Stimulated activated CD8-positive, alpha-beta memory T cell treated with anti-CD3 and anti-CD28 coated beads, Interleukin-7, amount 100 ng/mL, for 4 hours (primary cell): ENCODE results near the gene WWOX.

Experiments used
- DNase-seq, 2 donors: peaks; one replicate each; pipeline ENCODE4 v3.0.0-alpha.2; 2020; ENCODE audit warnings: low read depth in 2 of 2

Gene WWOX

GRCh38 chr16:78105517-78105916 lies 6.1 kb downstream of the WWOX start:
- no peak for DNase-seq

DNA sequence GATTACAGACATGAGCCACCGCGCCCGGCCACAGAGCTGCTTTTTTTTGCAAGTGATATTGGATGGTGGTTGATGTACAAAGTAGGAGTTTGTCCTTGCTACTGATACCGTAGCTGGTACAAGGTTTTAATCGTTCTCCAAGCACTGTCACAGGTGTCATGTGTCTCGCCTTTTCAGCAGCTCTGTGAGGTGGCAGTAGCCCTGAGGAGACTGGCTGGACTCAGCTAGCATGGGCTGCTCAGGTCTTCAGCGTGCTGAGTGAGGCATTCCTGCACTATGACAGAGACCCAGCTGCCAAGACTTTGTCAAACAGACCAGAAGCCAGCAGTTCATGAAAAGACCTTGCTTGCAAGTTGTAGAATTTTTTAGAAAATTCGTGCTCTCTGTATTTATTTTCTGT lies 7.2 kb downstream of the WWOX start:
- DNase-seq = no peak

DNA sequence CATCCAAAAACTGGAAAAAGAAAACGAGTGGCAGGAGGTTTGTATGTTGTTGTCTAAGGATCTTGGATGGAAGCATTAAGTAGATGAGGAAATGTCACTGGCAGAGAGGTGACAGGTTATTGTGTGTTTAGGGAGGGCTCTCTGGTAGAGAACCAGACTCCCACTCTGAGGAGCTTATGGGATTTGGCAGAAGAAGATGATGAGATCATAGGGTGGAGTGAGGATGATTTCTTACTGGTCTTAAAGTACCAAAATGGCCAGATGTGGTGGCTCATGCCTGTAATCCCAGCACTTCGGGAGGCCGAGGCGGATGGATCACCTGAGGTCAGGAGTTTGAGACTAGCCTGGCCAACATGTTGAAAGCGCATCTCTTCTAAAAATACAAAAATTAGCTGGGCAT lies 9.0 kb downstream of the WWOX start:
- no peak for DNase-seq

GRCh38 chr16:78113258-78113657 lies 13.8 kb downstream of the WWOX start:
- DNase-seq = no peak

GRCh38 chr16:78115659-78116058 lies 16.2 kb downstream of the WWOX start:
- DNase-seq = no peak

DNA sequence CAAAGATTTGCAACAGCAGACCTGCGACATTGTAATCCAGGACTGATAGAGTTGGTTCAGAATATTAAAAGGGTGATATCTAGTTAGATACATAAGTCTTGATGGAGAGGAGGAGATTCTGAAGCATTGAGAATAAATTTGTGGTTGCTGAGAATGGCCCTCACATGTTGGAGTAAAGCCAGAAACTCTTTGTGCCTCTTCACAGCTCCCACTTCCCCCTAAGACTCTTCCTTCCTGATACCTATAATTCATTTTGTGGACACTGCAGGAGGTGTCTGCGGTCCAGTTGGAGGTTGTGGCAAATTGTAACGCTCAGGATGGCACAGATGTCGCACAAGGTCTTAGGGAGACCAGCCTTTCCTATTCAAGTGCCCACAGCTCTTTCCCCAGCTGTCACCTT lies 17.5 kb downstream of the WWOX start:
- DNase-seq = no peak

GRCh38 chr16:78117391-78117790 lies 17.9 kb downstream of the WWOX start:
- DNase-seq = no peak

DNA sequence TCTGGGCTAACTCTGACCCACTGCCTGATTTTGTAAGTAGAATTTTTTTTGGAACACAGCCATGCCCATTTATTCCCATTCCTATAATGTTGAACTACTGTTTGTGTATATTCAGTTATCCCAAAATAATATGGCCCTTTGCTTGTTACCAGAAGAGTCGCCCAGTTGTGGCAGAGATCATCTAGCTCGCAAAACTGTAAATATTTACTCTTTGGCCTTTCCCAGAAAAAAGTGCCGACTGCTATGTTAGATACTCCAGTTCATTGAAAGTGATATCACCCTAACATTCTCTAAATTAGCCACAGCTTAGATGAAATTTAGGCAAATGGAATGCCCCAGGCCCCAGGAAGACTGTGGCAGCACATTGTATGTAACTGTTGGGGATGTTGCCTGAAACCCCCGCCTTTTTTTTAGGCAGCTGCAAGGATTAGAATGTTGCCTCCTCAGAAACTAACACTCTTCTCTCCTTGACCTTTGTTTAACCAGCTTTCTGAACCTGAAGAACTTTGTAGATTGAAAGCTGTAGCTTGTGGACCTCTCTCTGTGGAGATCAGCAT lies 19.1 kb downstream of the WWOX start:
- no peak for DNase-seq

GRCh38 chr16:78122774-78123315 lies 23.4 kb downstream of the WWOX start:
- no peak for DNase-seq

GRCh38 chr16:78125112-78125844 lies 25.8 kb downstream of the WWOX start:
- no peak for DNase-seq

DNA sequence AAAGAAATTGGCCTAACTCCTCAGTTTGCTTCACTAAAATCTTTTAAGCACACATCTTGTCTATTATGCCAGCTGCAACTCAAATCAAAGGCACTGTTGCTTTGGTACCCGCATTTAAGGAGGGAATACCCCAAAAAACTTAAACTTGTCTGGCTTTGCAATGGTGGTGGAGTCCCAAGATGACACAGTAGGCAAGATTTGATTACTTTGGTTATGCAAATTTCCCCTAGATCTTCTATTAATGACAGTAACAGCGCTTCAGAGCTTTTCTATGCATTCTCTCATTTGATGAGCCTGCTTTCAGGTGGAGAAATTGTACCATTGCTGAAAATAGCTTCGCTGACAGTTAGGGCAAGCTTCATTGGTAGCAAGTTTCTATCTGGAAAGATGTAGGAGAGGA lies 27.2 kb downstream of the WWOX start:
- DNase-seq = no peak

GRCh38 chr16:78127130-78127529 lies 27.7 kb downstream of the WWOX start:
- DNase-seq = no peak

GRCh38 chr16:78128913-78129312 lies 29.5 kb downstream of the WWOX start:
- DNase-seq = no peak

- no peak for DNase-seq
Observed at GRCh38 chr16:78129349-78129748, 29.9 kb downstream of the WWOX start.

GRCh38 chr16:78130083-78130608 lies 30.7 kb downstream of the WWOX start:
- DNase-seq = no peak

- no peak for DNase-seq
Observed at GRCh38 chr16:78130950-78131349, 31.5 kb downstream of the WWOX start.

DNA sequence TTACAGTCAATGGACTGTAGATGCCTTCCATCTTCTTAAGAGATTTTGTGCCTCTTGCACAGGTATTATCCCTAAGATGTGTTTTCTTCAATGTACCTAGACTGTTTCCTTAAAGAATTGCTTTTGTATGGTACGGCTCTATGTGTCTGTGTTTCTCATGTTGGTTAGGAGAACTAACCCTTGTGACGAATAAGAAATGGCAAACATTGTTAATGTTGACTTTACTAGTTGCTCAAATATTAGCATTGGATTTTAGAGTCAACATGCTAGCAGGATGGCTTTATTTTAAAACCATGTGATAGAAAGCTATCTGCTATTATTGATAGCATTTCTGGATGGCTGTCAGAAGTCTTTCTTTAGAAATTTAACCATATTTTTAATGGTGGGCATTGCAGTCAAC lies 34.5 kb downstream of the WWOX start:
- DNase-seq = no peak

DNA sequence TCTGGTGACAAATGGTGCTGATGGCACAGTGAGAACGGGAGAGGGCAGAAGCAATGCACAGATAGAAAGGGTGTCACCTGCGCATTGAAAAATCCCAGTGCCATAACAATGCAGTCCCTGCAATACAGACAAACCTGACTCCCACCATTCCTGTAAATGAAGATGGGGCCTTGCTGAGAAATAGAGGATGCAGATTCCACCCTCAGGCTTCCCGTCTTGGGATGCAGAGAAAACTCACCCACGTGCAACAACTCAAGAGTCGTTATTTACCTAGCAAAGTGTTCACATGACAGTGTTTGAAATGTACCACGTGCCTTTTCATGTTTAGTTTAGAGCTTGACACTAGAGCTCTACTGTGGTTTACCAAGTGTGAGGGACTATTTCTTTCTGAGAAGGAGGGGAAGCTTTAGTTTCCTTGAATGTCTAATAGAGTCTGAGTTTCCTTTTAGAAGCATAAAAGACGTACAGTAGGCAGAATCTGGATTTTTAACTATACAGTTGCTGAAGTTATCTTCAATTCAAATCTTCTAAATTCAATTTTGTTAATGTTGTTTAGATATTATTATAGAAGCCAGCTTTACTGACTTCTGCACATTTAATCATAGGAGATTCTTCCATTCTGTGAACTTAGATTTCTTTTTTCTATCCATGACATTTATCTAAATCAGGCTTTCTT lies 35.6 kb downstream of the WWOX start:
- no peak for DNase-seq

GRCh38 chr16:78137179-78137578 lies 37.7 kb downstream of the WWOX start:
- no peak for DNase-seq

DNA sequence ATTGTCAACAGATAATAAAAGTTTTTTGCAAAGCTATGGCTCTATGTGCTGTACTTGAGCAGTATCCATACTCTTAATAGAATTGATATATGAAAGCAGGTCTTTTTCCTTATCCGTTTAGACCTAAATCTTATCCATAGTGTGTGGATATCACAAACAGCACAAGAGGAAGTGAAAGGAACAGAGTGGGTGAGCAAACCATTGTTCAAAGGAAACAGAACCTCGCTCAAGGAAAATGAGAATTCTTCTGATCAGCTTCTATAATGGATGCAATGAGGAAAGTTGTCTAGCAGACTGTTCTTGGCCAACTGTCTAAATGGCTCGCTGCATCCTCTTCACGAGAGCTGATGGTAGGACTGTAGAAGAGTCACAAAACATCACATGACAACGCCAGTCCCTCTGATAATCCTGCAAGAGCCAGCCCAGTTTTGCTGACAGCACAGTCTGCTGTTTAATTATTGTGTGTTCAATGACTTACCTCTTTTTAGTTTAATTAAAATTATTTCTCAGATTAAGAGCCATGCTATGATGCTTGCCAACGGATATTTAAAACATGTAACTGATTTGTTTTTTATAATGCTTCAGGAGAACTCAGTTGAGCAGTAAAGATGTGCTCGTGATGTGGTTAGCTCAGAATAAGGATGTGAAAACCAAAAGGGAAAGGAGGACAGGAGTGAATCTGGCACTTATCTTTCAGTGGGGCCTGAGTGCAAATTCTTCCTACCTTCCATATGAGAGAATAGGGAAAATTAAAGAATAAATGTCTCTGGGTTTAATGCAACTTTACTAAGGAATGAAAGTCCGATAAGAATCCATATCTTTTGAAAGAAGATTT lies 38.5 kb downstream of the WWOX start:
- DNase-seq = no peak

DNA sequence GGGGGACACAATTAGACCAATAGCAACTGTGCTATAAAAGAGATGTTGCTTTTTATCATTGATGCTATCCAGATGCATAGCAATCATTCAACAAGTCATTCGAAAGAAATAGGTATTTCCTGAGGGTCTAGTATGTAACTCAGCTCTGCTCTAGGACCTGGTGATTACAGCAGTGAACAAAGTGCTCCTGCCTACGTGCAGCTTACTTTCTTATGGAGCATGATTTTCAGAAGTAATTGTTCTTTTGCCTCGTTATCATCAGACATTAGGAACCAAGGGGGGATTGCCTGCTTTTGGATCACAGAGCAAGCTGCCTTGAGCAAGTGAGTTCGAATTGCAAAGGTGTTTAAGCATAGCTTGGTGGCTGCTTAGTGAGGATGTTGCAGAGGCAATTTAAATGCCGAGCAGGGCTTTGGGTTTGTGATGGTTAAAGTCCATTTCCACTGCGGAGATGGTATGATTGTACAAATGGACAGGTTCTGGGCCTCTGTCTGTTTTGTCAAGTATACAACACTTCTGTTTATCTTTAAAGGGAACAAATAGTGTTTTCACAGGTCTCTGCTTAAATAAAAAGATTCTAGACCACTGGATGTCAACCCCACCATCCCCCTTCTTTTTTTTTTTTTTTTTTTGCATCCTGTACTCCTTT lies 41.5 kb downstream of the WWOX start:
- DNase-seq = no peak
